IPS DF 6.9 (cell line): ENCODE results near the gene ZFHX3.

ENCODE experiments used
- DNase-seq: peaks from one replicate; pipeline ENCODE4 v3.0.0-alpha.2; 2013; ENCODE audit warnings: low read depth, low spot score
- H3K27ac ChIP-seq: one replicate; pipeline ENCODE4 v1.5.1; 2013; ENCODE audit warnings: low read length, control low read depth
- H3K27me3 ChIP-seq: 2 replicates; pipeline ENCODE4 v1.6.1; 2013; ENCODE audit warnings: mild to moderate bottlenecking, low read length; ENCODE audit not compliant: control insufficient read depth, insufficient read depth
- H3K36me3 ChIP-seq: 2 replicates; pipeline ENCODE4 v1.6.1; 2013; ENCODE audit warnings: low read length; ENCODE audit not compliant: control insufficient read depth, insufficient read depth
- H3K4me1 ChIP-seq: 2 replicates; pipeline ENCODE4 v1.6.1; 2013; ENCODE audit warnings: low read length; ENCODE audit not compliant: control insufficient read depth, insufficient read depth
- H3K4me3 ChIP-seq: 2 replicates; pipeline ENCODE4 v1.5.1; 2013; ENCODE audit warnings: mild to moderate bottlenecking, low read length
- H3K9me3 ChIP-seq: 2 replicates; pipeline ENCODE4 v1.6.1; 2013; ENCODE audit warnings: low read length, inconsistent platforms; ENCODE audit not compliant: control insufficient read depth, insufficient read depth
- WGBS: extraction: QIAGEN DNeasy Blood & Tissue Kit; methylation state at CpG from one replicate; pipeline ENCODE4 v1.1.7; 2013; ENCODE audit warnings: mixed read lengths, missing lambda C conversion rate; ENCODE audit not compliant: insufficient read length, insufficient coverage; 5-methylcytosine and 5-hydroxymethylcytosine counted together

The ZFHX3 gene

GRCh38 chr16:73054813-73055482, 7.0 kb upstream of the ZFHX3 start:
- Histone ChIP-seq H3K27ac (no peak overlapping the region), H3K4me1 (peaks cover 6% of the 10 kb centered on the region; the same call in 1 of the 2 replicates), H3K9me3 (no peaks in the 10 kb centered on the region), H3K4me3 (no peak overlapping the region), H3K27me3 (peaks cover 40% of the 10 kb centered on the region), H3K36me3 (no peaks in the 10 kb centered on the region)
- WGBS = no CpG with 5 or more reads among the region's 5 CpGs
- DNase-seq = no peak

- Histone ChIP-seq H3K27me3 (peaks cover 43% of the 10 kb centered on the region), H3K36me3 (no peaks in the 10 kb centered on the region), H3K27ac (no peak overlapping the region), H3K4me3 (no peak overlapping the region), H3K9me3 (no peaks in the 10 kb centered on the region), H3K4me1 (peaks cover 6% of the 10 kb centered on the region; the same call in 1 of the 2 replicates)
- no peak for DNase-seq
- WGBS = no CpG with 5 or more reads among the region's 6 CpGs
Measured at GRCh38 chr16:73054498-73054812, 6.5 kb upstream of the ZFHX3 start.

DNA sequence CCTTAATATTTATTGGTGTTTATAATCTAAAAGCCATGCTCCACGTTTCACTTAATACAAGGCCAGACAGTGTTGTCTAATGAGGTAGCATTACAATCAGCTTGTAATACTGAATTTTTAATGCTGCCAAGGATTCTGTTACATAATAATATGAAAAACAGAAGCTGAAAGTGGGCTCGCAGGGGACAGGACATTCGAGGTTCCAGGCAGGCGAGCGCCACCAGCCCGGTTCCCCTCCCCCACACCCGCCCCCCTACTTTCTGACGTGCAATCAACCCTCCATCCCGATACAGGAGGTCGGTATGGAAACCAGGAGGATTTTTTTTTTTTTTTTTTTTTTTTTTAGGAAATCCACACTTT, 6.2 kb upstream of the ZFHX3 start:
- no CpG with 5 or more reads among the region's 10 CpGs for WGBS
- Histone ChIP-seq H3K27me3 (peaks cover 46% of the 10 kb centered on the region), H3K4me3 (no peak overlapping the region), H3K27ac (no peak overlapping the region), H3K4me1 (peaks cover 6% of the 10 kb centered on the region; the same call in 1 of the 2 replicates), H3K36me3 (no peaks in the 10 kb centered on the region), H3K9me3 (no peaks in the 10 kb centered on the region)
- DNase-seq = no peak

- Histone ChIP-seq H3K27me3 (peaks cover 52% of the 10 kb centered on the region), H3K36me3 (no peaks in the 10 kb centered on the region), H3K4me3 (peak overlapping the region; percentile 2; the same call in 1 of the 2 replicates), H3K9me3 (no peaks in the 10 kb centered on the region), H3K27ac (no peak overlapping the region), H3K4me1 (peaks cover 6% of the 10 kb centered on the region; the same call in 1 of the 2 replicates)
- WGBS = no CpG with 5 or more reads among the region's 16 CpGs
- no peak for DNase-seq
Measured at GRCh38 chr16:73053364-73054124, 5.6 kb upstream of the ZFHX3 start.

- peaks cover 53% of the 10 kb centered on the region for H3K27me3 ChIP-seq
- H3K4me3 ChIP-seq = no peak overlapping the region
- H3K4me1 ChIP-seq = peaks cover 6% of the 10 kb centered on the region; the same call in 1 of the 2 replicates
- H3K9me3 ChIP-seq = no peaks in the 10 kb centered on the region
- H3K27ac ChIP-seq = no peak overlapping the region
- no peaks in the 10 kb centered on the region; the same call in 1 of the 2 replicates for H3K36me3 ChIP-seq
- WGBS = no CpG with 5 or more reads among the region's 4 CpGs
- no peak for DNase-seq
Measured at GRCh38 chr16:73053038-73053363, 5.1 kb upstream of the ZFHX3 start.

GRCh38 chr16:73052576-73052975, 4.6 kb upstream of the ZFHX3 start:
- Histone ChIP-seq H3K4me3 (no peak overlapping the region), H3K4me1 (peaks cover 6% of the 10 kb centered on the region; the same call in 1 of the 2 replicates), H3K27me3 (peaks cover 53% of the 10 kb centered on the region), H3K9me3 (no peaks in the 10 kb centered on the region), H3K27ac (no peak overlapping the region), H3K36me3 (no peaks in the 10 kb centered on the region; the same call in 1 of the 2 replicates)
- no CpG with 5 or more reads among the region's 9 CpGs for WGBS
- DNase-seq = no peak

- Histone ChIP-seq H3K27ac (no peak overlapping the region), H3K4me3 (no peak overlapping the region), H3K27me3 (peaks cover 56% of the 10 kb centered on the region), H3K36me3 (no peaks in the 10 kb centered on the region; the same call in 1 of the 2 replicates), H3K4me1 (peaks cover 6% of the 10 kb centered on the region; the same call in 1 of the 2 replicates), H3K9me3 (no peaks in the 10 kb centered on the region)
- no peak for DNase-seq
- WGBS = no CpG with 5 or more reads among the region's 9 CpGs
Measured at GRCh38 chr16:73051961-73052360, 4.0 kb upstream of the ZFHX3 start.

GRCh38 chr16:73051226-73051625, 3.3 kb upstream of the ZFHX3 start:
- no peaks in the 10 kb centered on the region for H3K9me3 ChIP-seq
- no peak for DNase-seq
- H3K27me3 ChIP-seq = peaks cover 57% of the 10 kb centered on the region
- peaks cover 10% of the 10 kb centered on the region; the same call in 1 of the 2 replicates for H3K4me1 ChIP-seq
- no CpG with 5 or more reads among the region's 5 CpGs for WGBS
- no peak overlapping the region for H3K4me3 ChIP-seq
- no peak overlapping the region for H3K27ac ChIP-seq
- H3K36me3 ChIP-seq = no peaks in the 10 kb centered on the region; the same call in 1 of the 2 replicates

GRCh38 chr16:73050201-73051099, 2.5 kb upstream of the ZFHX3 start:
- WGBS = no CpG with 5 or more reads among the region's 11 CpGs
- H3K9me3 ChIP-seq = no peaks in the 10 kb centered on the region
- H3K27me3 ChIP-seq = peaks cover 54% of the 10 kb centered on the region
- no peak for DNase-seq
- no peak overlapping the region for H3K4me3 ChIP-seq
- no peak overlapping the region for H3K27ac ChIP-seq
- no peaks in the 10 kb centered on the region; the same call in 1 of the 2 replicates for H3K36me3 ChIP-seq
- H3K4me1 ChIP-seq = peaks cover 10% of the 10 kb centered on the region

GRCh38 chr16:73049511-73049910, 1.6 kb upstream of the ZFHX3 start:
- Histone ChIP-seq H3K9me3 (no peaks in the 10 kb centered on the region), H3K36me3 (no peaks in the 10 kb centered on the region; the same call in 1 of the 2 replicates), H3K27ac (no peak overlapping the region), H3K27me3 (peaks cover 58% of the 10 kb centered on the region), H3K4me1 (peaks cover 10% of the 10 kb centered on the region), H3K4me3 (no peak overlapping the region)
- DNase-seq = no peak
- WGBS = no CpG with 5 or more reads among the region's 4 CpGs
